Fibroblast of lung (primary cell): ENCODE measurements around the gene TCAIM. TPM values are rescaled to one million over a fixed set of nuclear protein-coding genes. Genes with fewer than 3 reads are reported as not detected.

Experiments used
- DNase-seq, 2 donors: peaks; one replicate each; pipeline versions ENCODE4 v3.0.0 to v3.0.0-alpha.2; 2010; ENCODE audit warnings: low read depth in 2 of 2
- H2AFZ ChIP-seq: 2 replicates; pipeline ENCODE4 v1.5.1; 2012; ENCODE audit warnings: low read length, control low read depth, inconsistent platforms
- H3K27ac ChIP-seq: 2 replicates; pipeline ENCODE4 v1.5.1; 2011; ENCODE audit warnings: low read length, control low read depth; ENCODE audit not compliant: insufficient read depth
- H3K27me3 ChIP-seq: 2 replicates; pipeline ENCODE4 v1.5.1; 2011; ENCODE audit warnings: mild to moderate bottlenecking, low read length; ENCODE audit not compliant: control insufficient read depth, insufficient read depth
- H3K36me3 ChIP-seq: 2 replicates; pipeline ENCODE4 v1.5.1; 2011; ENCODE audit warnings: low read length; ENCODE audit not compliant: control insufficient read depth, insufficient read depth
- H3K4me1 ChIP-seq: 2 replicates; pipeline ENCODE4 v1.5.1; 2011; ENCODE audit warnings: low read length; ENCODE audit not compliant: control insufficient read depth, insufficient read depth; ENCODE audit errors: extremely low read depth
- H3K4me2 ChIP-seq: 2 replicates; pipeline ENCODE4 v1.5.1; 2011; ENCODE audit warnings: low read length, control low read depth; ENCODE audit not compliant: insufficient read depth; ENCODE audit errors: extremely low read depth
- H3K4me3 ChIP-seq, 4 experiments: fragments of 200-600 bp in 1 of 4; sonication (generic) in 1 of 4; replicated peaks in 1 of 4; 2 replicates each; pipeline ENCODE4 v1.5.1; 2011 to 2016; ENCODE audit warnings: low read length in 4 of 4, low read depth in 3 of 4, mild to moderate bottlenecking in 3 of 4, control low read depth in 2 of 4, inconsistent platforms in 1 of 4, mixed read lengths in 1 of 4; ENCODE audit not compliant: insufficient read depth in 1 of 4; ENCODE audit errors: control extremely low read depth in 1 of 4
- H3K79me2 ChIP-seq: 2 replicates; pipeline ENCODE4 v1.5.1; 2012; ENCODE audit warnings: mild to moderate bottlenecking, low read length, inconsistent platforms; ENCODE audit not compliant: control insufficient read depth, insufficient read depth
- H3K9ac ChIP-seq: 2 replicates; pipeline ENCODE4 v1.5.1; 2011; ENCODE audit warnings: mild to moderate bottlenecking, low read length, control low read depth; ENCODE audit not compliant: insufficient read depth
- H3K9me3 ChIP-seq: 2 replicates; pipeline ENCODE4 v1.5.1; 2012; ENCODE audit warnings: low read depth, low read length; ENCODE audit not compliant: control insufficient read depth, insufficient read depth
- H4K20me1 ChIP-seq: 2 replicates; pipeline ENCODE4 v1.5.1; 2011; ENCODE audit warnings: low read length; ENCODE audit not compliant: control insufficient read depth, insufficient read depth; ENCODE audit errors: extremely low read depth
- EZH2 ChIP-seq: IDR thresholded peaks from 2 replicates; pipeline ENCODE4 v1.5.1; 2012; ENCODE audit warnings: low read length, control low read depth, mild to moderate bottlenecking; ENCODE audit errors: missing control alignments
- polyA plus RNA-seq, 2 donors: library from polyadenylated mRNA; depleted of rRNA in 1 of 2; stranded (reverse) in 1 of 2; unstranded in 1 of 2; fragments of >200 nt; gene quantifications; 2 replicates each; pipeline ENCODE4 v1.2.1, GENCODE V29; 2011 to 2012; ENCODE audit warnings: missing spikeins in 1 of 2
- total RNA-seq: library from RNA; depleted of rRNA; stranded (reverse); fragments of >200 nt; gene quantifications from 2 replicates; pipeline ENCODE4 v1.2.1, GENCODE V29; 2014
- TF ChIP-seq, protein P1 (sequence below), 2 donors: IDR thresholded peaks in 1 of 2; conservative IDR thresholded peaks in 1 of 2; 1 replicate in 1 of 2; 2 replicates in 1 of 2; pipeline ENCODE4 v1.5.1; 2011 to 2012; ENCODE audit warnings: low read length in 2 of 2, control low read depth in 1 of 2, inconsistent platforms in 1 of 2, low read depth in 1 of 2, mild to moderate bottlenecking in 1 of 2

The TCAIM gene
- total and polyA plus RNA-seq, 2 donors (not counting 1 experiment from before 2014, with no cell fraction given) = 29.8 to 46.6 TPM

DNA sequence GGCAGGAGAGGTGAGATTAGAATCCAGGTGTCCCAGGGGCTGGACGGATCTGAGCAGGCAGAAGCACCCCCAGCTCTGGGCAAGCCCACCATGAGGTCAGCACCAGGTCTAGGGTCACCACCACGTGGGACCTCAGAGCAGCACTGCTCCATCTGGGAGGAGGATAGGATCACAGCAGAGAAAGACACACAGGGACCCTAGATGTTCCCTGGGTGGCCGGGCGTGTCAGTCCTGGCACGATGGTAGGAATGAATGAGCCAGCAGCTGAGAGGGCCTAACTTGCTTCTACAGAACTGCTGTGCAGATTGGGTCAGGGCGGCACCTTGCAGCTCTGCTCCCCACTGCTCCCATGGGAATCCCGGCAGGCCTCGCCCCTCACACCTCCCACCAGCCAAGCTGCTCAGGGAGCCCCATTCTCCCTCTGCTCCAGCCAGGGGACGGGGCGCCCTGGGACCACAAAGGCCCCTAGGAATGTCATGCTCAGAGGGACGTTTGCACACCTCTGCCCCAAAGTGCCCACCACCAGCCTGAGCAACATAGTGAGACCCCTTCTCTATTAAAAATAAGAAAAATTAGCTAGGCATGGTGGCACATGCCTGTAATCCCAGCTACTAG is 72.6 kb downstream of the TCAIM start:
- Histone ChIP-seq H3K27me3 (no peaks in the 10 kb centered on the region), H2AFZ (no peak overlapping the region), H3K9me3 (no peaks in the 10 kb centered on the region), H3K4me3 (no peak overlapping the region), H3K4me1 (no peaks in the 10 kb centered on the region), H3K79me2 (no peaks in the 10 kb centered on the region), H3K27ac (no peak overlapping the region), H3K36me3 (no peaks in the 10 kb centered on the region), H3K4me2 (no peak overlapping the region), H3K9ac (no peak overlapping the region), H4K20me1 (no peaks in the 10 kb centered on the region)
- TF ChIP-seq EZH2 = no peak
- TF ChIP-seq, protein P1, sequence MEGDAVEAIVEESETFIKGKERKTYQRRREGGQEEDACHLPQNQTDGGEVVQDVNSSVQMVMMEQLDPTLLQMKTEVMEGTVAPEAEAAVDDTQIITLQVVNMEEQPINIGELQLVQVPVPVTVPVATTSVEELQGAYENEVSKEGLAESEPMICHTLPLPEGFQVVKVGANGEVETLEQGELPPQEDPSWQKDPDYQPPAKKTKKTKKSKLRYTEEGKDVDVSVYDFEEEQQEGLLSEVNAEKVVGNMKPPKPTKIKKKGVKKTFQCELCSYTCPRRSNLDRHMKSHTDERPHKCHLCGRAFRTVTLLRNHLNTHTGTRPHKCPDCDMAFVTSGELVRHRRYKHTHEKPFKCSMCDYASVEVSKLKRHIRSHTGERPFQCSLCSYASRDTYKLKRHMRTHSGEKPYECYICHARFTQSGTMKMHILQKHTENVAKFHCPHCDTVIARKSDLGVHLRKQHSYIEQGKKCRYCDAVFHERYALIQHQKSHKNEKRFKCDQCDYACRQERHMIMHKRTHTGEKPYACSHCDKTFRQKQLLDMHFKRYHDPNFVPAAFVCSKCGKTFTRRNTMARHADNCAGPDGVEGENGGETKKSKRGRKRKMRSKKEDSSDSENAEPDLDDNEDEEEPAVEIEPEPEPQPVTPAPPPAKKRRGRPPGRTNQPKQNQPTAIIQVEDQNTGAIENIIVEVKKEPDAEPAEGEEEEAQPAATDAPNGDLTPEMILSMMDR (conservative IDR thresholded peaks at IDR 0.05 in 1 of 2, IDR thresholded peaks at IDR 0.05 in 1 of 2; ENCODE audit: low read depth in 1 of 2, low read length in 2 of 2) = no peak
- DNase-seq = no peak

DNA sequence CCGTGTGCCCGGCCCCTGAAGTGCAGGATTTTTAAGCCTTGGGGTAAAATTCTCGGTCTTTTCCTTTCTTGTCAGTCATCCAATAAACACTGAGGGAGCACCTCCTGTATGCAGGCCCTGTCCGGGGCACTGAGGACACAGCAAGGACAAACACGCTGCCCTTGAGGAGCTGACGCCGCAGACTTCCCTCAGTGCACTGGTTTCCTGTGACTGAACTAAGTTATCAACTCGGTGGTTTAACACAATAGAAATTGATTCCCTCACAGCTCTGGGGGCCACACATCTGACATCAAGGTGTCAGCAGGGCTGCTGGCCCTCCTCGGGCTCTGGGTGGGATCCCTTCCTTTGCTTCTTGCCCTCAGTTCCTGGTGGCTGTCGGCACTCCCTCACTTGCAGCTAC is 73.8 kb downstream of the TCAIM start:
- Histone ChIP-seq H4K20me1 (no peaks in the 10 kb centered on the region), H2AFZ (no peak overlapping the region), H3K4me3 (no peak overlapping the region), H3K27me3 (no peaks in the 10 kb centered on the region), H3K27ac (no peak overlapping the region), H3K79me2 (no peaks in the 10 kb centered on the region), H3K9ac (no peak overlapping the region), H3K4me1 (no peaks in the 10 kb centered on the region), H3K36me3 (no peaks in the 10 kb centered on the region), H3K4me2 (no peak overlapping the region), H3K9me3 (no peaks in the 10 kb centered on the region)
- TF ChIP-seq EZH2 = no peak
- TF ChIP-seq, protein P1 (conservative IDR thresholded peaks at IDR 0.05 in 1 of 2, IDR thresholded peaks at IDR 0.05 in 1 of 2; ENCODE audit: low read depth in 1 of 2, low read length in 2 of 2) = no peak
- no peak for DNase-seq

DNA sequence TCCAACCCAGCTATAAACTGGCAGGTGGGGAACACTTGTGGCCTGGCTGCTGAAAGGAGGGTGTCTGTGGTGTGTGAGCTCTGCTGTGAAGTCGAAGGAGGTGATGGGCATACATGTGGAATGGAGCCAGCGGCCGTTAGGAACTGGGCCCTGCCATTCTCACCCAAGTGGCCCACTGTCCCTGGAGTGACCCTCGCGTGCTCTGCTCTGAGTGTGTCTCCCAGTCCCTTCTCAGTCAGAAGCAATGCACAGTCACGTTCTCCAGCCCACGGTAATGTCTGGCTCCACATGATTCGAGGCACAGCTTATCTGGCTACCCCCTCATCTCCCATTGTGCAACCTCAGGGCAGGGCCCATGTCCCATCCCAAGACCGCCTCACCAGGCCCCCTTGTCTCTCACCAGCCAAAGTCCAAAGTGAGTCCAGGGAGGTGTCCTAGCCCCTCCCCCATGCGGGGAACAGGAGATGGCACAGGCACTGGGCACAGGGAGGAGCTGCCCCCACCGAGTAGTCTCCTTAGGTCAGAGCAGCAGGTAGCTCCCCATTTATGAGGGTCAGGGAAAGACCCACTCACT is 76.0 kb downstream of the TCAIM start:
- H3K79me2 ChIP-seq = no peaks in the 10 kb centered on the region
- no peak overlapping the region for H3K4me2 ChIP-seq
- H3K36me3 ChIP-seq = no peaks in the 10 kb centered on the region
- H3K9me3 ChIP-seq = no peaks in the 10 kb centered on the region
- H3K4me3 ChIP-seq = no peak overlapping the region
- no peaks in the 10 kb centered on the region for H4K20me1 ChIP-seq
- H3K27me3 ChIP-seq = no peaks in the 10 kb centered on the region
- no peaks in the 10 kb centered on the region for H3K4me1 ChIP-seq
- no peak overlapping the region for H2AFZ ChIP-seq
- DNase-seq = no peak
- TF ChIP-seq, protein P1 (conservative IDR thresholded peaks at IDR 0.05 in 1 of 2, IDR thresholded peaks at IDR 0.05 in 1 of 2; ENCODE audit: low read depth in 1 of 2, low read length in 2 of 2) = no peak
- TF ChIP-seq EZH2 = no peak
- no peak overlapping the region for H3K27ac ChIP-seq
- H3K9ac ChIP-seq = no peak overlapping the region
